ENCODE measurements around the gene SMPD1. TPM values are rescaled to one million over a fixed set of nuclear protein-coding genes. Genes with fewer than 3 reads are reported as not detected.

The SMPD1 gene
- total RNA-seq, 2 donors from 2014 or later = 9.4 to 28.7 TPM

DNA sequence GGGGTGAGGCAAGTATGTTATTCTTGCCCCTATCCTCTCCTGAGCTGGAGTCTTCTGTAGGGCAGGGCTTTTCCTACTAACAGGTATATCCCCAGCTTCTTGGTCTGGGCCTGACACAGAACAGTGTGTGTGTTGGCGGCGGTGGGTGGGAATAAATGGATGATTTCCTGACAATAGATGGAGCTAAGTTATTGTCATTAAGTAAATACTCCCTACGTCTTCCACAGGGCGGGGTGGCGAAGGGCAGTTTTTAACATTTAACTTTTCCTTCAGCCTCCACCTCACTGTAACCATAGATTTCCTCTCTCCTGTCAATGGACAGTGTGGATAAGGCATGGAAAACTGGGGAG, 11.7 kb upstream of the SMPD1 start:
- Histone ChIP-seq H3K27ac (ENCODE audit: low read depth, low read length) (no peak overlapping the region), H3K4me3 (ENCODE audit: low read length) (no peak overlapping the region), H3K9ac (ENCODE audit: extremely low read depth, low read length, poor library complexity, severe bottlenecking) (no peak overlapping the region), H3K9me3 (ENCODE audit: control insufficient read depth, low read length) (no peaks in the 10 kb centered on the region), H3K4me1 (ENCODE audit: control insufficient read depth, insufficient read depth, low read length) (peaks cover 3% of the 10 kb centered on the region), H3K27me3 (ENCODE audit: control insufficient read depth, insufficient read depth, low read length, poor library complexity, severe bottlenecking) (no peaks in the 10 kb centered on the region), H3K36me3 (ENCODE audit: control insufficient read depth, insufficient read depth, low read length) (no peaks in the 10 kb centered on the region)
- no peak for DNase-seq
- no peaks in the 10 kb centered on the region for H3K9me3 Mint-ChIP-seq
- WGBS, 2 experiments (ENCODE audit: insufficient coverage in 1 of 2, insufficient read length in 1 of 2) = 92% methylated on average over 5 of the region's 5 CpGs; no CpG with 5 or more reads in 1 of the 2 experiments
- TF ChIP-seq, protein P1, sequence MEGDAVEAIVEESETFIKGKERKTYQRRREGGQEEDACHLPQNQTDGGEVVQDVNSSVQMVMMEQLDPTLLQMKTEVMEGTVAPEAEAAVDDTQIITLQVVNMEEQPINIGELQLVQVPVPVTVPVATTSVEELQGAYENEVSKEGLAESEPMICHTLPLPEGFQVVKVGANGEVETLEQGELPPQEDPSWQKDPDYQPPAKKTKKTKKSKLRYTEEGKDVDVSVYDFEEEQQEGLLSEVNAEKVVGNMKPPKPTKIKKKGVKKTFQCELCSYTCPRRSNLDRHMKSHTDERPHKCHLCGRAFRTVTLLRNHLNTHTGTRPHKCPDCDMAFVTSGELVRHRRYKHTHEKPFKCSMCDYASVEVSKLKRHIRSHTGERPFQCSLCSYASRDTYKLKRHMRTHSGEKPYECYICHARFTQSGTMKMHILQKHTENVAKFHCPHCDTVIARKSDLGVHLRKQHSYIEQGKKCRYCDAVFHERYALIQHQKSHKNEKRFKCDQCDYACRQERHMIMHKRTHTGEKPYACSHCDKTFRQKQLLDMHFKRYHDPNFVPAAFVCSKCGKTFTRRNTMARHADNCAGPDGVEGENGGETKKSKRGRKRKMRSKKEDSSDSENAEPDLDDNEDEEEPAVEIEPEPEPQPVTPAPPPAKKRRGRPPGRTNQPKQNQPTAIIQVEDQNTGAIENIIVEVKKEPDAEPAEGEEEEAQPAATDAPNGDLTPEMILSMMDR (conservative IDR thresholded peaks at IDR 0.05) = no peak
- H3K4me1 Mint-ChIP-seq = peaks cover 21% of the 10 kb centered on the region
- no peaks in the 10 kb centered on the region for H3K36me3 Mint-ChIP-seq (ENCODE audit: low read depth)
- no peaks in the 10 kb centered on the region for H3K27me3 Mint-ChIP-seq (ENCODE audit: insufficient read depth)
- H3K27ac Mint-ChIP-seq = no peak overlapping the region
- H3K4me3 Mint-ChIP-seq = no peak overlapping the region

DNA sequence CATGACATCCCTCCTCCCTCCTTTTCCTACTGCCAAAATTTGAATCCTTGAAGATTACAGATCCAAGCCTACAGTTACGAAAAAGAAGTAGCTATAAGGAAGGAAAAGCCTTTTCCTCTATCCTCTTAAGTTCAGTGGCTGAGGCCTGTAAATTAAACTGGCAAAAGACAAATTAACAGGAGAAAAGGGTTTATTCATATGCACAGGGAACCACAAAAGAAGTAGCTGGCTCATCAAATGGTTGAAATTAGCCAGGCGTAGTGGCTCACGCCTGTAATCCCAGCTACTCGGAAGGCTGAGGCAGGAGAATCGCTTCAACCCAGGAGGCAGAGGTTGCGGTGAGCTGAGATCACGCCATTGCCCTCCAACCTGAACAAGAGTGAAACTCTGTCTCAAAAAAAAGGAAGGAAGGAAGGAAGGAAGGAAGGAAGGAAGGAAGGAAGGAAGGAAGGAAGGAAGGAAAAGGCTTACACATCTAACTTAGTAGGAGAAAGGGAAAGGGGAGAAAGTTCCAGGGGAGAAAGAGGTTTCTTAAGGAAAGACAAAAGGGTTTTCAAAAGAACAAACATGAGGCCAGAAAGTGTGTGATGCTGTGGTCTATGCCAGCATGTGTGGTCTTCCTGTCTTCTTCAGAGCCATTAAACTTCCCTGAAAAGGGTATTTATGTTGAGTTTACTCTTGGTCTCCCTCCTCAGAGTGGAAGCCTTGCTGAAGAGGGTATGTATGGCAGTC, 5.1 kb upstream of the SMPD1 start:
- Histone ChIP-seq H3K4me1 (ENCODE audit: control insufficient read depth, insufficient read depth, low read length) (peaks cover 12% of the 10 kb centered on the region), H3K36me3 (ENCODE audit: control insufficient read depth, insufficient read depth, low read length) (no peaks in the 10 kb centered on the region), H3K9ac (ENCODE audit: extremely low read depth, low read length, poor library complexity, severe bottlenecking) (no peak overlapping the region), H3K27me3 (ENCODE audit: control insufficient read depth, insufficient read depth, low read length, poor library complexity, severe bottlenecking) (no peaks in the 10 kb centered on the region), H3K4me3 (ENCODE audit: low read length) (no peak overlapping the region), H3K27ac (ENCODE audit: low read depth, low read length) (no peak overlapping the region), H3K9me3 (ENCODE audit: control insufficient read depth, low read length) (no peaks in the 10 kb centered on the region)
- TF ChIP-seq, protein P1 (conservative IDR thresholded peaks at IDR 0.05) = no peak
- Mint-ChIP-seq H3K27ac (peak overlapping the region; percentile 12), H3K36me3 (ENCODE audit: low read depth) (no peaks in the 10 kb centered on the region), H3K27me3 (ENCODE audit: insufficient read depth) (no peaks in the 10 kb centered on the region), H3K4me1 (peaks cover 31% of the 10 kb centered on the region), H3K9me3 (no peaks in the 10 kb centered on the region), H3K4me3 (no peak overlapping the region)
- no peak for DNase-seq
- 88 to 94% methylated on average over 7 of the region's 7 CpGs for WGBS, 2 experiments (ENCODE audit: insufficient coverage in 1 of 2, insufficient read length in 1 of 2)

DNA sequence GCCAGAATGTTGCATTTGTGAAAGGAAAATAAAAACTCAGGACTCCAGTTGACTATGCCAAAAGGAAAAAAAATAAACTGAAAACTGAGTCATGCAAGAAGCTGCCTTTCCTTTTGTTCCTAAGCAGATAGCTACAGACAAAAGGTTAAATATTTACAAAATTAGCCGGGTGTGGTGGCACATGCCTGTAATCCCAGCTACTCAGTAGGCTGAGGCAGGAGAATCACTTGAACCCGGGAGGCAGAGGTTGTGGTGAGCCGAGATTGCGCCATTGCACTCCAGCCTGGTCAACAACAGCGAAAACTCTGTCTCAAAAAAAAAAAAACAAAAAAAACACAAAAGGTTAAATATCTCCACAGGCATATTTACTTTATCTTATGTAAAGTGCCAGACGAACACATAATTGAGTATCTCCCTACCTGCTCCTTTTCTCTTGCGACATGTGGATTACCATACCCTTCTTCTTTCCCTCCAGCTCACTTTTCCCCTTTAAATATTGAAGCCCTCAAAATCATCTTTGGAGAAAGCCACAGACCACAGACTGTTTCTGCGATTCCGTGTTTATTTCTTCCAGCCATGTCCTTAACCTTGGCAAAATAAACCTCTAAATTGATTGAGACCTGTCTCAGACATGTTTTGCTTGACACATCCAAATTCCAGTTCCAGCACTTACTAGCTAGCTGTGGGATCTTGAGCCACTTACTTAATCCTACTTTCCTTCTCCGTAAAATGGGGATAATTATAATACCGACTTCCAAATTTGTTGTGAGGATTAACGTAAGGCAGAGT, 2.3 kb upstream of the SMPD1 start:
- no peak for DNase-seq
- no peaks in the 10 kb centered on the region for H3K9me3 Mint-ChIP-seq
- Histone ChIP-seq H3K9me3 (ENCODE audit: control insufficient read depth, low read length) (no peaks in the 10 kb centered on the region), H3K4me1 (ENCODE audit: control insufficient read depth, insufficient read depth, low read length) (peaks cover 9% of the 10 kb centered on the region), H3K27me3 (ENCODE audit: control insufficient read depth, insufficient read depth, low read length, poor library complexity, severe bottlenecking) (no peaks in the 10 kb centered on the region), H3K9ac (ENCODE audit: extremely low read depth, low read length, poor library complexity, severe bottlenecking) (no peak overlapping the region), H3K36me3 (ENCODE audit: control insufficient read depth, insufficient read depth, low read length) (no peaks in the 10 kb centered on the region), H3K27ac (ENCODE audit: low read depth, low read length) (no peak overlapping the region), H3K4me3 (ENCODE audit: low read length) (peak overlapping the region; percentile 89)
- peak overlapping the region; percentile 0 for H3K4me3 Mint-ChIP-seq
- H3K4me1 Mint-ChIP-seq = peaks cover 31% of the 10 kb centered on the region
- no peaks in the 10 kb centered on the region for H3K27me3 Mint-ChIP-seq (ENCODE audit: insufficient read depth)
- TF ChIP-seq, protein P1 (conservative IDR thresholded peaks at IDR 0.05) = no peak
- WGBS, 2 experiments (ENCODE audit: insufficient coverage in 1 of 2, insufficient read length in 1 of 2) = 86 to 91% methylated on average over 12 of the region's 12 CpGs
- H3K36me3 Mint-ChIP-seq (ENCODE audit: low read depth) = no peaks in the 10 kb centered on the region
- peak overlapping the region; percentile 83 for H3K27ac Mint-ChIP-seq

Measured in endodermal cell (in vitro differentiated cells).